Hepatocyte (in vitro differentiated cells): Measurements from ENCODE around the gene CATSPER3.

ENCODE experiments used
- EZH2 ChIP-seq: fragments of 200-600 bp; sonication (generic); IDR thresholded peaks from 2 replicates; pipeline ENCODE4 v1.6.1; 2016; ENCODE audit warnings: antibody characterized with exemption, mild to moderate bottlenecking, borderline replicate concordance
- EZH2phosphoT487 ChIP-seq: fragments of 200-600 bp; sonication (generic); IDR thresholded peaks from one replicate; pipeline ENCODE4 v1.6.1; 2018; ENCODE audit warnings: antibody characterized with exemption, mild to moderate bottlenecking, low read depth, moderate library complexity; ENCODE audit not compliant: unreplicated experiment, severe bottlenecking
- TF ChIP-seq, protein P1 (sequence below): fragments of 200-600 bp; sonication (generic); IDR thresholded peaks from 2 replicates; pipeline ENCODE4 v1.5.1; 2016; ENCODE audit warnings: antibody characterized with exemption, mild to moderate bottlenecking; ENCODE audit not compliant: poor library complexity

GRCh38 chr5:135008981-135009735 is 41.5 kb downstream of the CATSPER3 start:
- TF ChIP-seq, protein P1, sequence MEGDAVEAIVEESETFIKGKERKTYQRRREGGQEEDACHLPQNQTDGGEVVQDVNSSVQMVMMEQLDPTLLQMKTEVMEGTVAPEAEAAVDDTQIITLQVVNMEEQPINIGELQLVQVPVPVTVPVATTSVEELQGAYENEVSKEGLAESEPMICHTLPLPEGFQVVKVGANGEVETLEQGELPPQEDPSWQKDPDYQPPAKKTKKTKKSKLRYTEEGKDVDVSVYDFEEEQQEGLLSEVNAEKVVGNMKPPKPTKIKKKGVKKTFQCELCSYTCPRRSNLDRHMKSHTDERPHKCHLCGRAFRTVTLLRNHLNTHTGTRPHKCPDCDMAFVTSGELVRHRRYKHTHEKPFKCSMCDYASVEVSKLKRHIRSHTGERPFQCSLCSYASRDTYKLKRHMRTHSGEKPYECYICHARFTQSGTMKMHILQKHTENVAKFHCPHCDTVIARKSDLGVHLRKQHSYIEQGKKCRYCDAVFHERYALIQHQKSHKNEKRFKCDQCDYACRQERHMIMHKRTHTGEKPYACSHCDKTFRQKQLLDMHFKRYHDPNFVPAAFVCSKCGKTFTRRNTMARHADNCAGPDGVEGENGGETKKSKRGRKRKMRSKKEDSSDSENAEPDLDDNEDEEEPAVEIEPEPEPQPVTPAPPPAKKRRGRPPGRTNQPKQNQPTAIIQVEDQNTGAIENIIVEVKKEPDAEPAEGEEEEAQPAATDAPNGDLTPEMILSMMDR = no peak
- TF ChIP-seq EZH2 (no peak), EZH2phosphoT487 (no peak)
